GM19372 (cell line): Measurements from ENCODE around the gene TMEM129.
"Not testable (repeated sequence)": the region's sequence is repeated elsewhere in the genome, so short reads cannot be mapped to it uniquely, and the experiment has no call there.

Experiments
- ATAC-seq: cut with Tn5 transposase; IDR thresholded peaks from one replicate; pipeline ENCODE4 v1.9.1; 2021; ENCODE audit warnings: mild to moderate bottlenecking, low read depth, moderate library complexity; ENCODE audit not compliant: unreplicated experiment

The TMEM129 gene

DNA sequence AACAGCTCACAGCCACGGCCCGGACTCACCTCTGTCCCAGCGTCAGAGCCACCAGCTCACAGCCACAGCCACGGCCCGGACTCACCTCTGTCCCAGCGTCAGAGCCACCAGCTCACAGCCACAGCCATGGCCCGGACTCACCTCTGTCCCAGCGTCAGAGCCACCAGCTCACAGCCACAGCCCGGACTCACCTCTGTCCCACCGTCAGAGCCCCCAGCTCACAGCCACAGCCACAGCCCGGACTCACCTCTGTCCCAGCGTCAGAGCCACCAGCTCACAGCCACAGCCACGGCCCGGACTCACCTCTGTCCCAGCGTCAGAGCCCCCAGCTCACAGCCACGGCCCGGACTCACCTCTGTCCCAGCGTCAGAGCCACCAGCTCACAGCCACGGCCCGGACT lies 50.1 kb downstream of the TMEM129 start:
- not testable (repeated sequence) for ATAC-seq

GRCh38 chr4:1670279-1670678 lies 50.8 kb downstream of the TMEM129 start:
- ATAC-seq: no peak

GRCh38 chr4:1669850-1670249 lies 51.3 kb downstream of the TMEM129 start:
- ATAC-seq: no peak

- ATAC-seq: no peak
Measured at GRCh38 chr4:1669270-1669669, 51.9 kb downstream of the TMEM129 start.

- ATAC-seq: no peak
Measured at GRCh38 chr4:1668488-1668840, 52.7 kb downstream of the TMEM129 start.

DNA sequence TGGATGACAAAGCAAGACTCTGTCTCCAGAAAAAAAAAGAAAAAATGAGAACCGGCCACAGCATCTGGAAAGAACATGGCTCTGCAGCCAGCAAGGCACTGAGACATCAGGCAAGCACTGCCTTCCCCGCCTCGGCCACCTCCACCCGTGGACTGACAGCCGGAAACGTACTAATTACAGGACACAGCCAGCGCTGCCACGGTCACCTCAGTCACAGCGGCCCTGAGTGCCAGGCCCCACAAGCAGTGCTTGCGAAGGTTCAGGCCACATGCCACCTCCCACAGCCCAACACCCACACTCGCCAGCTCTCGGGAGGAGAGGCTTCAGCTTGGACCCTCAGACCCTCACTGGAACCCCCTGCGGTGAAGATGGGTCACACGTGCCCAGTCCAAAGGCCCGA lies 53.9 kb downstream of the TMEM129 start:
- no peak for ATAC-seq

DNA sequence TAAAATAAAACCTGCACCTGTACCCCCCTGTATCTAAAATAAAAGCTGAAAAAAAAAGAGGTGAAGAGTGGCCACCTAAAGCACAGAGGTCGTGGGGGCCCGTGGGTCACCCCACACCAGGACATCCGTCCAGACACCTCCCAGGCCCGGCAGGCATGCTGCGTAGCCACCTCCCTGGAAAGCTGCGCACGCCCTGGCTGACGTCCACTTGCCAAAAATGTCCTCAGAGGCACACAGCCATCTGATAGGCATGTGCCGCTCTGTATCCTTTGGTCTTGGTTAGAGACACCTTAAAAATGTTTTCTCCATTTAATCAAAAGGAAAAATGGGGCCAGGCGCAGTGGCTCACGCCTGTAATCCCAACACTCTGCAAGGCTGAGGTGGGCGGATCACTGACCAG lies 54.7 kb downstream of the TMEM129 start:
- ATAC-seq: no peak
